Panc1 (cell line): ENCODE measurements around the gene ATP2B1. TPM values are rescaled to one million over a fixed set of nuclear protein-coding genes. Genes with fewer than 3 reads are reported as not detected.

Source experiments
- ATAC-seq: fragments of 200-7000 bp; cut with Tn5 transposase; 2 replicates; pipeline ENCODE4 v1.9.1; 2020; ENCODE audit warnings: mild to moderate bottlenecking, moderate library complexity
- BruUV-seq: library from RNA; stranded (reverse); fragments of 400-500 nt; replicated peaks from 2 replicates; lab custom pipeline; 2021; lab: Mats Ljungman, UMichigan
- CTCF ChIA-PET: fragments of 300-600 bp; sonication (Branson Sonifier 250); formaldehyde crosslinking; loops from one replicate; lab custom pipeline; 2022; ENCODE audit warnings: antibody characterized with exemption; lab: Charles Lee
- POLR2A ChIA-PET: fragments of 300-600 bp; sonication (Branson Sonifier 250); formaldehyde crosslinking; loops from one replicate; lab custom pipeline; 2022; ENCODE audit warnings: antibody characterized with exemption; lab: Charles Lee
- DNase-seq: peaks from one replicate; pipeline ENCODE4 v3.0.0-alpha.2; 2010; ENCODE audit warnings: low read depth, low spot score
- H3K27ac ChIP-seq: 2 replicates; pipeline ENCODE4 v1.5.1; 2011; ENCODE audit warnings: mild to moderate bottlenecking, low read length, inconsistent platforms
- H3K27me3 ChIP-seq: fragments of 200-500 bp; sonication (Bioruptor generic); 2 replicates; pipeline ENCODE4 v1.6.0; 2014; ENCODE audit warnings: low read length, inconsistent platforms; ENCODE audit not compliant: control insufficient read depth, insufficient read depth
- H3K36me3 ChIP-seq: fragments of 200-500 bp; sonication (Bioruptor generic); 2 replicates; pipeline ENCODE4 v1.5.1; 2014; ENCODE audit warnings: inconsistent platforms, mild to moderate bottlenecking, low read length, moderate library complexity; ENCODE audit not compliant: control insufficient read depth, insufficient read depth
- H3K4me1 ChIP-seq: 2 replicates; pipeline ENCODE4 v1.5.1; 2011; ENCODE audit warnings: inconsistent platforms, mild to moderate bottlenecking, low read length, moderate library complexity; ENCODE audit not compliant: control insufficient read depth, insufficient read depth
- H3K4me3 ChIP-seq, 2 experiments: 2 replicates each; pipeline ENCODE4 v1.5.1; 2011 to 2012; ENCODE audit warnings: low read depth in 2 of 2, low read length in 2 of 2, mild to moderate bottlenecking in 2 of 2, inconsistent platforms in 1 of 2, moderate library complexity in 1 of 2
- H3K9me3 ChIP-seq: fragments of 200-500 bp; sonication (Bioruptor generic); 2 replicates; pipeline ENCODE4 v1.5.1; 2014; ENCODE audit warnings: low read depth, mild to moderate bottlenecking, inconsistent platforms, low read length, moderate library complexity; ENCODE audit not compliant: control insufficient read depth, insufficient read depth
- POLR2AphosphoS5 ChIP-seq: IDR thresholded peaks from 2 replicates; pipeline ENCODE4 v1.6.1; 2012; ENCODE audit warnings: mild to moderate bottlenecking, low read depth, low read length, moderate library complexity
- REST ChIP-seq, 2 experiments: IDR thresholded peaks; 2 replicates each; pipeline ENCODE4 v1.6.1; 2011 to 2012; ENCODE audit warnings: low read depth in 2 of 2, control low read depth in 1 of 2, low read length in 1 of 2, mild to moderate bottlenecking in 1 of 2, moderate library complexity in 1 of 2; ENCODE audit not compliant: insufficient read depth in 1 of 2
- SIN3A ChIP-seq: IDR thresholded peaks from 2 replicates; pipeline ENCODE4 v1.6.1; 2012; ENCODE audit warnings: low read depth, mild to moderate bottlenecking, low read length, moderate library complexity, borderline replicate concordance; ENCODE audit not compliant: insufficient read depth
- TCF7L2 ChIP-seq: IDR thresholded peaks from 2 replicates; pipeline ENCODE4 v1.6.1; 2011; ENCODE audit warnings: mild to moderate bottlenecking, low read depth, low read length, inconsistent platforms
- in situ Hi-C: cut with HindIII; loops from 2 replicates; pipeline ENCODE4 v1.10.0; 2016; ENCODE audit warnings: low sequenced_read_pairs, low pct_unique_long_range_greater_than_20kb
- intact Hi-C: fragments of 100-400 bp; cut with micrococcal nuclease; formaldehyde crosslinking; loops from one replicate; pipeline ENCODE4 v1.10.0; 2022; ENCODE audit not compliant: unreplicated experiment
- total RNA-seq: library from RNA; stranded (reverse); gene quantifications from one replicate; pipeline ENCODE4 v1.2.1, GENCODE V29; 2021; ENCODE audit not compliant: unreplicated experiment
- TF ChIP-seq, protein P1 (sequence below): fragments of 450-650 bp; IDR thresholded peaks from 2 replicates; pipeline ENCODE4 v1.5.1; 2017; ENCODE audit warnings: mild to moderate bottlenecking

Gene ATP2B1
- total RNA-seq, 1 experiment from 2014 or later, result 64.5 TPM

- TF ChIP-seq POLR2AphosphoS5 (no peak), TCF7L2 (no peak), REST (IDR thresholded peaks at IDR 0.05; ENCODE audit: insufficient read depth in 1 of 2, low read depth in 2 of 2, low read length in 1 of 2) (no peak), SIN3A (no peak)
- TF ChIP-seq, protein P1, sequence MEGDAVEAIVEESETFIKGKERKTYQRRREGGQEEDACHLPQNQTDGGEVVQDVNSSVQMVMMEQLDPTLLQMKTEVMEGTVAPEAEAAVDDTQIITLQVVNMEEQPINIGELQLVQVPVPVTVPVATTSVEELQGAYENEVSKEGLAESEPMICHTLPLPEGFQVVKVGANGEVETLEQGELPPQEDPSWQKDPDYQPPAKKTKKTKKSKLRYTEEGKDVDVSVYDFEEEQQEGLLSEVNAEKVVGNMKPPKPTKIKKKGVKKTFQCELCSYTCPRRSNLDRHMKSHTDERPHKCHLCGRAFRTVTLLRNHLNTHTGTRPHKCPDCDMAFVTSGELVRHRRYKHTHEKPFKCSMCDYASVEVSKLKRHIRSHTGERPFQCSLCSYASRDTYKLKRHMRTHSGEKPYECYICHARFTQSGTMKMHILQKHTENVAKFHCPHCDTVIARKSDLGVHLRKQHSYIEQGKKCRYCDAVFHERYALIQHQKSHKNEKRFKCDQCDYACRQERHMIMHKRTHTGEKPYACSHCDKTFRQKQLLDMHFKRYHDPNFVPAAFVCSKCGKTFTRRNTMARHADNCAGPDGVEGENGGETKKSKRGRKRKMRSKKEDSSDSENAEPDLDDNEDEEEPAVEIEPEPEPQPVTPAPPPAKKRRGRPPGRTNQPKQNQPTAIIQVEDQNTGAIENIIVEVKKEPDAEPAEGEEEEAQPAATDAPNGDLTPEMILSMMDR, result no peak
- H3K36me3 ChIP-seq, result no peaks in the 10 kb centered on the region
- BruUV-seq, result no TSS peak
- intact Hi-C loops (no loop called here), in situ Hi-C loops (no loop called here)
- ChIA-PET POLR2A (no interaction called here), CTCF (no interaction called here)
- no peaks in the 10 kb centered on the region for H3K27me3 ChIP-seq
- no peak overlapping the region for H3K4me3 ChIP-seq
- no peaks in the 10 kb centered on the region for H3K9me3 ChIP-seq
- H3K4me1 ChIP-seq, result peaks cover 7% of the 10 kb centered on the region; the same call in 1 of the 2 replicates
- DNase-seq, result no peak
- H3K27ac ChIP-seq, result peak overlapping the region; percentile 29; the same call in 1 of the 2 replicates
- no peak for ATAC-seq
Measured at GRCh38 chr12:89663577-89664357, 44.9 kb downstream of the ATP2B1 start.

GRCh38 chr12:89662623-89663022, 46.0 kb downstream of the ATP2B1 start:
- intact Hi-C loops (no loop called here), in situ Hi-C loops (no loop called here)
- Histone ChIP-seq H3K9me3 (no peaks in the 10 kb centered on the region), H3K27me3 (no peaks in the 10 kb centered on the region), H3K4me3 (no peak overlapping the region), H3K36me3 (no peaks in the 10 kb centered on the region), H3K27ac (no peak overlapping the region), H3K4me1 (peaks cover 7% of the 10 kb centered on the region; the same call in 1 of the 2 replicates)
- TF ChIP-seq, protein P1, result no peak
- no peak for TF ChIP-seq TCF7L2
- TF ChIP-seq POLR2AphosphoS5, result no peak
- TF ChIP-seq SIN3A, result no peak
- TF ChIP-seq REST (IDR thresholded peaks at IDR 0.05; ENCODE audit: insufficient read depth in 1 of 2, low read depth in 2 of 2, low read length in 1 of 2), result no peak
- ChIA-PET POLR2A (no interaction called here), CTCF (no interaction called here)
- no TSS peak for BruUV-seq
- DNase-seq (no peak), ATAC-seq (no peak)
